Cerebellar nuclear complex (tissue), 1 donor: Measurements from ENCODE around the gene WDR7.

ENCODE experiments used
- DNase-seq, 2 experiments: peaks; one replicate each; lab custom pipeline; 2025; lab: John Stamatoyannopoulos, UW

Gene WDR7

GRCh38 chr18:56995579-56996188 is 344.5 kb downstream of the WDR7 start:
- DNase-seq: no peak

- no peak for DNase-seq
These were observed 346.0 kb downstream of the WDR7 start for GRCh38 chr18:56997200-56997599.

- no peak for DNase-seq
These were observed 348.7 kb downstream of the WDR7 start for GRCh38 chr18:56999823-57000222.

- no peak for DNase-seq
These were observed 351.5 kb downstream of the WDR7 start for GRCh38 chr18:57002627-57003026.

GRCh38 chr18:57003342-57003741 is 352.2 kb downstream of the WDR7 start:
- DNase-seq: no peak

- no peak for DNase-seq
These were observed 353.4 kb downstream of the WDR7 start for GRCh38 chr18:57004366-57005121.

- no peak for DNase-seq
These were observed 357.0 kb downstream of the WDR7 start for GRCh38 chr18:57008001-57008686.

GRCh38 chr18:57009844-57010243 is 358.7 kb downstream of the WDR7 start:
- DNase-seq: no peak

GRCh38 chr18:57014772-57015413 is 363.7 kb downstream of the WDR7 start:
- no peak for DNase-seq

- no peak for DNase-seq
These were observed 364.3 kb downstream of the WDR7 start for GRCh38 chr18:57015451-57015850.

GRCh38 chr18:57018845-57019244 is 367.7 kb downstream of the WDR7 start:
- no peak for DNase-seq

- DNase-seq: no peak
These were observed 371.6 kb downstream of the WDR7 start for GRCh38 chr18:57022716-57023115.

GRCh38 chr18:57023275-57023882 is 372.2 kb downstream of the WDR7 start:
- DNase-seq: no peak

GRCh38 chr18:57025540-57025939 is 374.4 kb downstream of the WDR7 start:
- no peak for DNase-seq

GRCh38 chr18:57026316-57026715 is 375.2 kb downstream of the WDR7 start:
- DNase-seq: no peak

- DNase-seq: no peak
These were observed 376.1 kb downstream of the WDR7 start for GRCh38 chr18:57027190-57027708.

- no peak for DNase-seq
These were observed 378.6 kb downstream of the WDR7 start for GRCh38 chr18:57029761-57030160.

- DNase-seq: no peak
These were observed 379.3 kb downstream of the WDR7 start for GRCh38 chr18:57030417-57030816.

GRCh38 chr18:57035590-57035989 is 384.4 kb downstream of the WDR7 start:
- DNase-seq: no peak

GRCh38 chr18:57038395-57038794 is 387.2 kb downstream of the WDR7 start:
- DNase-seq: no peak

- DNase-seq: no peak
These were observed 389.0 kb downstream of the WDR7 start for GRCh38 chr18:57040175-57040574.

GRCh38 chr18:57043241-57043640 is 392.1 kb downstream of the WDR7 start:
- DNase-seq: no peak
